ENCODE data around the gene BCL2A1.
"Not testable (repeated sequence)": the region's sequence is repeated elsewhere in the genome, so short reads cannot be mapped to it uniquely, and the experiment has no call there.

Gene BCL2A1

GRCh38 chr15:79988448-79989117 is 17.6 kb upstream of the BCL2A1 start:
- DNase-seq: no peak

GRCh38 chr15:79987969-79988368 is 17.0 kb upstream of the BCL2A1 start:
- DNase-seq: no peak

- DNase-seq: no peak
Observed at GRCh38 chr15:79987569-79987955, 16.6 kb upstream of the BCL2A1 start.

GRCh38 chr15:79981831-79982455 is 10.9 kb upstream of the BCL2A1 start:
- no peak for DNase-seq

GRCh38 chr15:79978655-79979514 is 7.9 kb upstream of the BCL2A1 start:
- no peak for DNase-seq

GRCh38 chr15:79978260-79978654 is 7.3 kb upstream of the BCL2A1 start:
- DNase-seq: no peak

- DNase-seq: no peak
Observed at GRCh38 chr15:79977431-79978054, 6.5 kb upstream of the BCL2A1 start.

- DNase-seq: no peak
Observed at GRCh38 chr15:79973456-79974195, 2.6 kb upstream of the BCL2A1 start.

GRCh38 chr15:79972863-79973262 is 1.9 kb upstream of the BCL2A1 start:
- DNase-seq: no peak

- no peak for DNase-seq
Observed at GRCh38 chr15:79970181-79970580, 815 bp downstream of the BCL2A1 start.

- no peak for DNase-seq
Observed at GRCh38 chr15:79969146-79969545, 1.9 kb downstream of the BCL2A1 start.

GRCh38 chr15:79967298-79968182 is 3.5 kb downstream of the BCL2A1 start:
- DNase-seq: peak; percentile 16 to 27

GRCh38 chr15:79966634-79967297 is 4.2 kb downstream of the BCL2A1 start:
- DNase-seq: no peak

- DNase-seq: no peak
Observed at GRCh38 chr15:79965846-79966630, 5.0 kb downstream of the BCL2A1 start.

GRCh38 chr15:79964232-79964805 is 6.7 kb downstream of the BCL2A1 start:
- DNase-seq: no peak

- not testable (repeated sequence) for DNase-seq
Observed at GRCh38 chr15:79962921-79963320, 8.1 kb downstream of the BCL2A1 start.

- no peak for DNase-seq
Observed at GRCh38 chr15:79962178-79962577, 8.8 kb downstream of the BCL2A1 start.

- DNase-seq: no peak
Observed at GRCh38 chr15:79960502-79961212, 10.3 kb downstream of the BCL2A1 start.

- no peak for DNase-seq
Observed at GRCh38 chr15:79957741-79958140, 13.3 kb downstream of the BCL2A1 start.

All from activated CD4-positive, alpha-beta T cell treated with anti-CD3 and anti-CD28 coated beads, Interleukin-2, amount 50 U/mL, for 4 hours (primary cell).